22Rv1 (cell line): ENCODE measurements around the gene TMEM8B.

Source experiments
- ZFX ChIP-seq: fragments of 450-650 bp; IDR thresholded peaks from 2 replicates; pipeline ENCODE4 v1.6.1; 2017; ENCODE audit warnings: antibody characterized with exemption, borderline replicate concordance
- TF ChIP-seq, protein P1 (sequence below): fragments of 450-650 bp; IDR thresholded peaks from 2 replicates; pipeline ENCODE4 v1.5.1; 2017; ENCODE audit warnings: mild to moderate bottlenecking

GRCh38 chr9:35909687-35910612 lies 80.9 kb downstream of the TMEM8B start:
- TF ChIP-seq, protein P1, sequence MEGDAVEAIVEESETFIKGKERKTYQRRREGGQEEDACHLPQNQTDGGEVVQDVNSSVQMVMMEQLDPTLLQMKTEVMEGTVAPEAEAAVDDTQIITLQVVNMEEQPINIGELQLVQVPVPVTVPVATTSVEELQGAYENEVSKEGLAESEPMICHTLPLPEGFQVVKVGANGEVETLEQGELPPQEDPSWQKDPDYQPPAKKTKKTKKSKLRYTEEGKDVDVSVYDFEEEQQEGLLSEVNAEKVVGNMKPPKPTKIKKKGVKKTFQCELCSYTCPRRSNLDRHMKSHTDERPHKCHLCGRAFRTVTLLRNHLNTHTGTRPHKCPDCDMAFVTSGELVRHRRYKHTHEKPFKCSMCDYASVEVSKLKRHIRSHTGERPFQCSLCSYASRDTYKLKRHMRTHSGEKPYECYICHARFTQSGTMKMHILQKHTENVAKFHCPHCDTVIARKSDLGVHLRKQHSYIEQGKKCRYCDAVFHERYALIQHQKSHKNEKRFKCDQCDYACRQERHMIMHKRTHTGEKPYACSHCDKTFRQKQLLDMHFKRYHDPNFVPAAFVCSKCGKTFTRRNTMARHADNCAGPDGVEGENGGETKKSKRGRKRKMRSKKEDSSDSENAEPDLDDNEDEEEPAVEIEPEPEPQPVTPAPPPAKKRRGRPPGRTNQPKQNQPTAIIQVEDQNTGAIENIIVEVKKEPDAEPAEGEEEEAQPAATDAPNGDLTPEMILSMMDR, result no peak
- no peak for TF ChIP-seq ZFX
